NCI-H2227 (cell line): ENCODE measurements around the gene KISS1R.
"Not testable (repeated sequence)": the region's sequence is repeated elsewhere in the genome, so short reads cannot be mapped to it uniquely, and the experiment has no call there.

Experiments used
- DNase-seq: peaks from one replicate; lab custom pipeline; 2025; ENCODE audit not compliant: unreplicated experiment; lab: John Stamatoyannopoulos, UW

KISS1R gene

DNA sequence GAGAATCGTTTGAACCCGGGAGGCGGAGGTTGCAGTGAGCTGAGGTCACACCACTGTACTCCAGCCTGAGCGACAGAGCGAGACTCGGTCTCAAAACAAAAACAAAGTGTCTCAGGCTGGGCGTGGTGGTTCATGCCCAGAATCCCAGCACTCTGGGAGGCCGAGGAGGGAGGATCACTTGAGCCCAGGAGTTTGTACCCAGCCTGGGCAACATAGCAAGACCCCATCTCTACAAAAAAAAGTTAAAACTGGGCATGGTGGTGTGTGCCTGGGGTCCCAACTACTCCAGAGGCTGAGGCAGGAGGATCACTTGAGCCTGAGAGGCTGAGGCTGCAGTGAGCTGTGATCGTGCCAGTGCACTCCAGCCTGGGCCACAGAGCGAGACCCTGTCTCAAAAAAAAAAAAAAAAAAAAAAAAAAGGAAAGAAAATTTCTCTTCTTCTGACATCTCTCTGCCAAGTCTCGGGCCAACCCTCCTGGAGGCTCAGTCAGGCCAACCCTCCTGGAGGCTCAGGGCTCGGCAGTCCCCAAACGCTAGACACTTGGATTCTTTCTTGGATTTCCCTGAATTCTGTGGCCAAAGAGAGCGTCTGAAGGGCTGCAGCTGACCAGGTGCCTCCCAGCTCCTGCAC, 35.0 kb downstream of the KISS1R start:
- DNase-seq = no peak

- DNase-seq = no peak
These were observed 35.7 kb downstream of the KISS1R start for GRCh38 chr19:952680-953444.

DNA sequence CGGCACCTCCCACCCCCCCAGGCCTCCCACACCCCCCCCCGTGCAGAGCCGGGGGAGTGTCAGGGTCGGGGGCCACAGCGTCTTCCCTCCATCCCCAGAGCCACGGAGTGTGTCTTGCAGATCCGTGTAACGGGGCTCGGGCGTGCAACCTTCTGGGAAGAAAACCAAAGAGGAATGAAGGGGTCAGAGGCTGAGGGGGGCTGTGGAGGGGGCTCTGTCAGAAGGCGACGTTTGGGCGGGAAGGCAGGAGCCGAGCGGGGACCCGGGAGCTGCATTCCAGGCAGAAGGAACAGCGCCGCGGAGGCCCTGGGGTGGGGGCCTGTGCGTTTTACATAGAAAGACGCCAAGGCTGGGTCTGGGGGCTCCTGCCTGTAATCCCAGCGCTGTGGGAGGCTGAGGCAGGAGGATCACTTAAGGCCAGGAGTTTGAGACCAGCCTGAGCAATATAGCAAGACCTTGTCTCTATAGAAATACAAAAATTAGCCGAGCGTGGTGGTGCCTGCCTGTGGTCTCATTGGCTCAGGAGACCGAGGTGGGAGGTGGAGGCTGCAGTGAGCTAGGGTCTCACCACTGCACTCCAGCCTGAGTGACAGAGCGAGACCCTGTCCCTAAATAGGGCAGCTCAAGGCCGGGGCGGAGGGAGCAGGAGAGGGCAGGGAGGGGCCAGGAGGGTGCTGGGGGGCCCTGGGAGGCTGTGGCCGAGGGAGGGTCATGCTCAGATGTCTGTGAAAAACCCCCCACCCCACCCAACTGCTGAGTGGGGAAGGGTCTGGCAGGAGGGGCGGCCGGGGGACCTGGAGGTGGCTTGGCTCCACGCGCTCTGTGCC, 36.5 kb downstream of the KISS1R start:
- DNase-seq = no peak

- no peak for DNase-seq
These were observed 37.1 kb downstream of the KISS1R start for GRCh38 chr19:954272-954671.

- DNase-seq = no peak
These were observed 37.8 kb downstream of the KISS1R start for GRCh38 chr19:954672-955494.

GRCh38 chr19:955803-956765, 39.0 kb downstream of the KISS1R start:
- no peak for DNase-seq

GRCh38 chr19:956766-957440, 39.8 kb downstream of the KISS1R start:
- no peak for DNase-seq

GRCh38 chr19:957578-957977, 40.4 kb downstream of the KISS1R start:
- DNase-seq = not testable (repeated sequence)

DNA sequence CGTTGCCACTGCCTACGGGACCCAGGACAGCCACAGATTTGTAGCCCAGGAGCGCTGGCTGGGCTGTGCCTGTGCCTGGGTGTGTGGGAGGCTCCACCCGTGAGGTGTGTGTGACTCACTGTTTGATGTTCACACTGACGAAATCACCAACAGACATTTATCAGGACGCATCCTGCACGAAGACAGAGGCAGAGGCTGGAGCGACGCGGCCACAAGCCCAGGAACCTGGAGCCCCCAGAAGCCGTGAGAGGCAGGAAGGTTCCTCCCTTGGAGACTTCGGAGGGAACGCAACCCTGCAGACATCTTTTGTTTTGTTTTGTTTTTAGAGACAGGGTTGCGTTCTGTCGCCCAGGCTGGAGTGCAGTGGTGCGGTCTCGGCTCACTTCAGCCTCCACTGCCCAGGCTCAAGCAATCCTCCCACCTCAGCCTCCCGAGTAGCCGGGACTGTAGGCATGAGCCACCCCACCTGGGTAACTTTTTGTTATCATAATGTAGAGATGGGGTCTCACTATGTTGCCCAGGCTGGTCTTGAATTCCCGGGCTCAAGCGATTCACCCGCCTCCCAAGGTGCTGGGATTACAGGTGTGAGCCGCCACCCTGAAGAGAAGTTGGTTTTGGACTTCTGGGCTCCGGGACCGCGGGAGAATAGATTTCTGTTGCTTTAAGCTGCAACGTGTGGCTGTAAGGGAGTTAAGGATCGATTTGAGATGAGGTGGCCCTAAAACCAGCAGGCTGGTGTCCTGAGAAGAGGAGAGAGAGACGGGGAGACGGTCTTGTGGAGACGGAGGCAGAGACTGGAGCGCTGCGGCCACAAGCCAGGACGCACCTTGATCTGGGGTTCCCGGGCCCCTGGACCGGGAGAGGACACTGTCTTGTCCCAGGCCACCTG, 42.1 kb downstream of the KISS1R start:
- DNase-seq = no peak

DNA sequence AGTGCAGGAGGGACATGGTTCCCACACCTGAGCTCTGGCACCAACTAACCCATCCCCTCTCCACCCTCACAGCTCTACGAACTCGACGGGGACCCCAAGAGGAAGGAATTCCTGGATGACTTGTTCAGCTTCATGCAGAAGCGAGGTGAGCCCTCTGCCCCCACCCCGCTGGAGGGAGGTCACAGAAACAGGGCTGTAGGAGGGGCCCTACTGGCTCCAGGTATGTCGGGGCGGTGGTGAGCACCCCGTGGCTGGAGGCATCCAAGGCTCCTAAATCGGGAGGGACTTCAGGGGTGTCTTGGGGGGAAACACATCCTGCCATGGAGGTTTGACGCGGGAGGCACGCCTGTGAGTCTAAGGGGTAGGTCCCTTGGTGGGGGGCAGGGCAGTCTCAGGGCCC, 42.9 kb downstream of the KISS1R start:
- no peak for DNase-seq

GRCh38 chr19:960601-960938, 43.4 kb downstream of the KISS1R start:
- no peak for DNase-seq

DNA sequence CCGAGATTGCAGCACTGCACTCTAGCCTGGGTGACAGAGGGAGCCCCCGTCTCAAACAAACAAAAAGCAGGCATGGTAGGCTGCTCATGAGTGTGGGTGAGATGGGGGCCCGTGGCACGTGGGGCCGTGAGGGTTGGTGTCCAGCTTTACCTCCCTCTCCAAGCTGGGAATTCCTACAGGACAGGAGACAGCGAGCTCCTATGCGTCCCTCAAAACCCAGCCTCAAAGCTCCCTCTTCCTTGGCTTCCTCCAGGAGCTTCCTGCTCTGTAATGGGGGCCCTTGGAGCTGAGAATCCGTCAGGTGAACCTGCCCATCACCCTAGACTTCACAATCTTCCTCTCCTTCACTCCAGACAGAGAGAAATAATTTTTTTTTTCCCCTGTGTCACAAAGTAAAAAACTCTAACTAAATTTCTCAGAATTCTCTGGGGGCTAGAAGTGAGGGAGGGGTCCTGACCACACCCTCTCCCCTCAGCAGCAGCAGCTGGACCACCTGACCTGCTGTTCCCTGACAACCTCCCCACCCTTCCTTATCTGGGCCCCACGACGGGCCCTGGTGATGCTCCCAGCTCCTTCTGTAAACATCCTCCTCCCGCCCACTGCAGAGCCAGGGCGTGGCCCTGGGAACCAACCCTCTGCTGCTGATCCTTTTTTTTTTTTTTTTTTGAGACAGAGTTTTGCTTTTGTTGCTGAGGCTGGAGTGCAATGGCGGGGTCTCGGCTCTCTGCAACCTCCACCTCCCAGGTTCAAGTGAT, 44.9 kb downstream of the KISS1R start:
- DNase-seq = no peak

- no peak for DNase-seq
These were observed 45.7 kb downstream of the KISS1R start for GRCh38 chr19:962683-963400.

- DNase-seq = no peak
These were observed 46.4 kb downstream of the KISS1R start for GRCh38 chr19:963486-963951.

DNA sequence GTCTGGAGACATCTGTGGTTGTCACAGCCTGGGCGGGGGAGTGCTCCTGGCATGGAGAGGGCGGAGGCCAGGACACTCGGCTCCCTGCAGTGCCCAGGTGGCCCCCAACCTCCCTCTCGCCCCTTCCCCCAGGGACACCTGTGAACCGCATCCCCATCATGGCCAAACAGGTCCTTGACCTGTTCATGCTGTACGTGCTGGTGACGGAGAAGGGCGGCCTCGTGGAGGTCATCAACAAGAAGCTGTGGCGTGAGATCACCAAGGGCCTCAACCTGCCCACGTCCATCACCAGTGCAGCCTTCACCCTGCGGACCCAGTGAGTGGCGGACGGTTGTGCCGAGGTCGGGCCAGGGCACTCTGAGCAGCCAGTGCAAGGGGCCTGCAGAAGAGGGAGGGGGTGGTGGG, 47.0 kb downstream of the KISS1R start:
- DNase-seq = no peak

- no peak for DNase-seq
These were observed 47.9 kb downstream of the KISS1R start for GRCh38 chr19:964761-965694.
